ENCODE results near the gene CYTH2. TPM values are rescaled to one million over a fixed set of nuclear protein-coding genes. Genes with fewer than 3 reads are reported as not detected.

Gene CYTH2
- total and polyA plus RNA-seq, 2 experiments from 2014 or later, result 41.1 to 60.4 TPM

DNA sequence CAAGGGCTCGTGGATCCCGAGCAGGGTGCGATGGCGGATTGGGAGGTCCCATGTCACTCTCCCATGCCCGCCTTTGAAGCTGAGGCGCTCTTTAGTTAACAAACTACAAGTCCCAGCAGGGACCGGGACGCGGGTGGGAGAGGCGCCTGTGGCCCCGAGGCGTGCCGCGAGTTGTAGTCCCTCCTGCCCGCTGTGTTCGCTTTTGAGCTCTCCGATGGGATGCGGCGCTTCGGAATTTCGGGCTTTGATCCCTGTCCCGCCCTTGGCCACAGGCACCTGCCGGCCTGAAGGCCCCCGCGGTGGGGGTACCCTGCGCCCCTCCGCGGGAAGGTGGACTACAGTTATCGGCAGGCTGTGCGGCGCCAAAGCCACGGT lies 11.0 kb downstream of the CYTH2 start:
- DNase-seq (ENCODE audit: low spot score), result peak; percentile 91
- H3K27me3 ChIP-seq (ENCODE audit: insufficient read depth), result no peaks in the 10 kb centered on the region
- Mint-ChIP-seq H3K4me1 (peaks cover 24% of the 10 kb centered on the region), H3K9me3 (peaks cover 2% of the 10 kb centered on the region; the same call in 1 of the 3 replicates), H3K27me3 (ENCODE audit: insufficient read depth, low read depth, poor library complexity) (peaks cover 37% of the 10 kb centered on the region), H3K27ac (no peak overlapping the region), H3K4me3 (peak overlapping the region; percentile 83), H3K36me3 (ENCODE audit: low read depth) (peaks cover 35% of the 10 kb centered on the region)
- no peaks in the 10 kb centered on the region for H3K79me2 ChIP-seq (replicated peaks; ENCODE audit: insufficient read depth)
- H4K20me1 ChIP-seq (replicated peaks; ENCODE audit: insufficient read depth), result peaks cover 4% of the 10 kb centered on the region; the same call in 1 of the 2 replicates
- TF ChIP-seq, protein P1, sequence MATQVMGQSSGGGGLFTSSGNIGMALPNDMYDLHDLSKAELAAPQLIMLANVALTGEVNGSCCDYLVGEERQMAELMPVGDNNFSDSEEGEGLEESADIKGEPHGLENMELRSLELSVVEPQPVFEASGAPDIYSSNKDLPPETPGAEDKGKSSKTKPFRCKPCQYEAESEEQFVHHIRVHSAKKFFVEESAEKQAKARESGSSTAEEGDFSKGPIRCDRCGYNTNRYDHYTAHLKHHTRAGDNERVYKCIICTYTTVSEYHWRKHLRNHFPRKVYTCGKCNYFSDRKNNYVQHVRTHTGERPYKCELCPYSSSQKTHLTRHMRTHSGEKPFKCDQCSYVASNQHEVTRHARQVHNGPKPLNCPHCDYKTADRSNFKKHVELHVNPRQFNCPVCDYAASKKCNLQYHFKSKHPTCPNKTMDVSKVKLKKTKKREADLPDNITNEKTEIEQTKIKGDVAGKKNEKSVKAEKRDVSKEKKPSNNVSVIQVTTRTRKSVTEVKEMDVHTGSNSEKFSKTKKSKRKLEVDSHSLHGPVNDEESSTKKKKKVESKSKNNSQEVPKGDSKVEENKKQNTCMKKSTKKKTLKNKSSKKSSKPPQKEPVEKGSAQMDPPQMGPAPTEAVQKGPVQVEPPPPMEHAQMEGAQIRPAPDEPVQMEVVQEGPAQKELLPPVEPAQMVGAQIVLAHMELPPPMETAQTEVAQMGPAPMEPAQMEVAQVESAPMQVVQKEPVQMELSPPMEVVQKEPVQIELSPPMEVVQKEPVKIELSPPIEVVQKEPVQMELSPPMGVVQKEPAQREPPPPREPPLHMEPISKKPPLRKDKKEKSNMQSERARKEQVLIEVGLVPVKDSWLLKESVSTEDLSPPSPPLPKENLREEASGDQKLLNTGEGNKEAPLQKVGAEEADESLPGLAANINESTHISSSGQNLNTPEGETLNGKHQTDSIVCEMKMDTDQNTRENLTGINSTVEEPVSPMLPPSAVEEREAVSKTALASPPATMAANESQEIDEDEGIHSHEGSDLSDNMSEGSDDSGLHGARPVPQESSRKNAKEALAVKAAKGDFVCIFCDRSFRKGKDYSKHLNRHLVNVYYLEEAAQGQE (IDR thresholded peaks at IDR 0.05; ENCODE audit: unreplicated experiment), result no peak
- TF ChIP-seq POLR2AphosphoS5 (IDR thresholded peaks at IDR 0.05; ENCODE audit: low read depth), result peak; percentile 69
- TF ChIP-seq, protein P2, sequence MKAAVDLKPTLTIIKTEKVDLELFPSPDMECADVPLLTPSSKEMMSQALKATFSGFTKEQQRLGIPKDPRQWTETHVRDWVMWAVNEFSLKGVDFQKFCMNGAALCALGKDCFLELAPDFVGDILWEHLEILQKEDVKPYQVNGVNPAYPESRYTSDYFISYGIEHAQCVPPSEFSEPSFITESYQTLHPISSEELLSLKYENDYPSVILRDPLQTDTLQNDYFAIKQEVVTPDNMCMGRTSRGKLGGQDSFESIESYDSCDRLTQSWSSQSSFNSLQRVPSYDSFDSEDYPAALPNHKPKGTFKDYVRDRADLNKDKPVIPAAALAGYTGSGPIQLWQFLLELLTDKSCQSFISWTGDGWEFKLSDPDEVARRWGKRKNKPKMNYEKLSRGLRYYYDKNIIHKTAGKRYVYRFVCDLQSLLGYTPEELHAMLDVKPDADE (IDR thresholded peaks at IDR 0.05), result peak; percentile 94
- H3K36me3 ChIP-seq (ENCODE audit: insufficient read depth), result peaks cover 13% of the 10 kb centered on the region
- peak overlapping the region; percentile 90 for H3K4me3 ChIP-seq
- H3K27ac ChIP-seq (ENCODE audit: low read depth), result peak overlapping the region; percentile 69; the same call in 1 of the 2 replicates
- peak; percentile 65 for ATAC-seq
- H3K9me2 ChIP-seq (ENCODE audit: insufficient read depth), result no peaks in the 10 kb centered on the region
- H3K4me1 ChIP-seq (ENCODE audit: insufficient read depth), result peaks cover 12% of the 10 kb centered on the region; the same call in 1 of the 2 replicates
- H3K4me2 ChIP-seq, result peak overlapping the region; percentile 84
- H3F3A ChIP-seq (replicated peaks; ENCODE audit: low read depth), result peaks cover 30% of the 10 kb centered on the region
- no peak overlapping the region for H2AFZ ChIP-seq

DNA sequence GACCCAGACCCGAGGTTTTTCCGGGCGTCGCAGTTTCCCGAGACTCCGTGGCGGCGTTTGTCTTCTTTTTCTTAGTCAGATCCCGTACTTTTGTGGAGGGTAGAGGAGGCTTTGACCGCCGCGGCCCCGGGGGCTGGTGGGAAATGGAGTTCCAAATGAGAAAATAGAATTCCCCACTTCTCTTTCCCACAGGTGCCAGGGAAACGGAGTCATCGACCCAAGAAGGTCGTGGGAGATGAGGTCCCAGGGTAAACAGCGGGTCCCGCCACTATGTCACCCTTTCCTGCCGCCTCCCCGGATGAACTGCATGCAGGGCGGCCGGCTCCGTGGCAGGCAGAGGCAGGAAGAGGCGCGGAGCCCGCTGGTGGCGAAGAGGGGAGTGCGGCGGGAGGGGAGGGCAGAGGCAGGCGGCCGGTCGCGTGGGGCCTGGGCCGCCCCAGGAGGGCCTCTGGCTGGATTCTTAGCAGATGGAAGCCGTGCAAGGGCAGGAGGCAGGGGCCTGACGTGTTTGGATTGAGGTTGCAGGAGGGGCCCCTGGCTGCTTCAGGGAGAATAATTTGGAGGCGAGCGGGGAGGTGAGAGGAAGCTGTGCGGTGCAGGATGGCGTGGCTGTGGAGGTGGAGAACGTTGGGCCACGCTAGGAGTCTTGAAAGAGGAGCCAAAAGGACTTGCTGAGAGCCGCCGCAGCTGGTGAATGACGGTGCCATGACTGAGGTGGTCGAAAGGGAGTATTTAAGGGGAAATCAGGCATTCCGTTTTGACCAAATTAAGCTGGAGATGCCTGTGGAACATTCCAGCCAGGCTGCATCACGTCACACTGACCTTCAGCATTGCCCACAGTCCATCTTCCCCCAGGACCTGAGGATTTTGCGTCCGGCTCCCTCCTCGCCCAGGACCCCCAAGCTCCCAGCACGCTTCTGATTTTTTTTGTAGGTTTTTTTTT lies 11.7 kb downstream of the CYTH2 start:
- Histone ChIP-seq H4K20me1 (replicated peaks; ENCODE audit: insufficient read depth) (peaks cover 2% of the 10 kb centered on the region; the same call in 1 of the 2 replicates), H3K27ac (ENCODE audit: low read depth) (peak overlapping the region; percentile 68; the same call in 1 of the 2 replicates), H3K27me3 (ENCODE audit: insufficient read depth) (no peaks in the 10 kb centered on the region), H3K4me1 (ENCODE audit: insufficient read depth) (peaks cover 12% of the 10 kb centered on the region; the same call in 1 of the 2 replicates), H3K4me3 (peak overlapping the region; percentile 90), H2AFZ (peak overlapping the region; percentile 81; the same call in 1 of the 2 replicates), H3K79me2 (replicated peaks; ENCODE audit: insufficient read depth) (no peaks in the 10 kb centered on the region), H3F3A (replicated peaks; ENCODE audit: low read depth) (peaks cover 27% of the 10 kb centered on the region), H3K9me2 (ENCODE audit: insufficient read depth) (no peaks in the 10 kb centered on the region), H3K4me2 (peak overlapping the region; percentile 84), H3K36me3 (ENCODE audit: insufficient read depth) (peaks cover 6% of the 10 kb centered on the region)
- Mint-ChIP-seq H3K27ac (peak overlapping the region; percentile 91), H3K27me3 (ENCODE audit: insufficient read depth, low read depth, poor library complexity) (peaks cover 38% of the 10 kb centered on the region), H3K4me1 (peaks cover 24% of the 10 kb centered on the region), H3K4me3 (peak overlapping the region; percentile 83), H3K36me3 (ENCODE audit: low read depth) (peaks cover 29% of the 10 kb centered on the region), H3K9me3 (peaks cover 2% of the 10 kb centered on the region; the same call in 1 of the 3 replicates)
- ATAC-seq (peak; percentile 37), DNase-seq (ENCODE audit: low spot score) (peak; percentile 71)
- TF ChIP-seq, protein P3, sequence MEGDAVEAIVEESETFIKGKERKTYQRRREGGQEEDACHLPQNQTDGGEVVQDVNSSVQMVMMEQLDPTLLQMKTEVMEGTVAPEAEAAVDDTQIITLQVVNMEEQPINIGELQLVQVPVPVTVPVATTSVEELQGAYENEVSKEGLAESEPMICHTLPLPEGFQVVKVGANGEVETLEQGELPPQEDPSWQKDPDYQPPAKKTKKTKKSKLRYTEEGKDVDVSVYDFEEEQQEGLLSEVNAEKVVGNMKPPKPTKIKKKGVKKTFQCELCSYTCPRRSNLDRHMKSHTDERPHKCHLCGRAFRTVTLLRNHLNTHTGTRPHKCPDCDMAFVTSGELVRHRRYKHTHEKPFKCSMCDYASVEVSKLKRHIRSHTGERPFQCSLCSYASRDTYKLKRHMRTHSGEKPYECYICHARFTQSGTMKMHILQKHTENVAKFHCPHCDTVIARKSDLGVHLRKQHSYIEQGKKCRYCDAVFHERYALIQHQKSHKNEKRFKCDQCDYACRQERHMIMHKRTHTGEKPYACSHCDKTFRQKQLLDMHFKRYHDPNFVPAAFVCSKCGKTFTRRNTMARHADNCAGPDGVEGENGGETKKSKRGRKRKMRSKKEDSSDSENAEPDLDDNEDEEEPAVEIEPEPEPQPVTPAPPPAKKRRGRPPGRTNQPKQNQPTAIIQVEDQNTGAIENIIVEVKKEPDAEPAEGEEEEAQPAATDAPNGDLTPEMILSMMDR (conservative IDR thresholded peaks at IDR 0.05; ENCODE audit: low read depth in 2 of 2), result no peak
- TF ChIP-seq, protein P4, sequence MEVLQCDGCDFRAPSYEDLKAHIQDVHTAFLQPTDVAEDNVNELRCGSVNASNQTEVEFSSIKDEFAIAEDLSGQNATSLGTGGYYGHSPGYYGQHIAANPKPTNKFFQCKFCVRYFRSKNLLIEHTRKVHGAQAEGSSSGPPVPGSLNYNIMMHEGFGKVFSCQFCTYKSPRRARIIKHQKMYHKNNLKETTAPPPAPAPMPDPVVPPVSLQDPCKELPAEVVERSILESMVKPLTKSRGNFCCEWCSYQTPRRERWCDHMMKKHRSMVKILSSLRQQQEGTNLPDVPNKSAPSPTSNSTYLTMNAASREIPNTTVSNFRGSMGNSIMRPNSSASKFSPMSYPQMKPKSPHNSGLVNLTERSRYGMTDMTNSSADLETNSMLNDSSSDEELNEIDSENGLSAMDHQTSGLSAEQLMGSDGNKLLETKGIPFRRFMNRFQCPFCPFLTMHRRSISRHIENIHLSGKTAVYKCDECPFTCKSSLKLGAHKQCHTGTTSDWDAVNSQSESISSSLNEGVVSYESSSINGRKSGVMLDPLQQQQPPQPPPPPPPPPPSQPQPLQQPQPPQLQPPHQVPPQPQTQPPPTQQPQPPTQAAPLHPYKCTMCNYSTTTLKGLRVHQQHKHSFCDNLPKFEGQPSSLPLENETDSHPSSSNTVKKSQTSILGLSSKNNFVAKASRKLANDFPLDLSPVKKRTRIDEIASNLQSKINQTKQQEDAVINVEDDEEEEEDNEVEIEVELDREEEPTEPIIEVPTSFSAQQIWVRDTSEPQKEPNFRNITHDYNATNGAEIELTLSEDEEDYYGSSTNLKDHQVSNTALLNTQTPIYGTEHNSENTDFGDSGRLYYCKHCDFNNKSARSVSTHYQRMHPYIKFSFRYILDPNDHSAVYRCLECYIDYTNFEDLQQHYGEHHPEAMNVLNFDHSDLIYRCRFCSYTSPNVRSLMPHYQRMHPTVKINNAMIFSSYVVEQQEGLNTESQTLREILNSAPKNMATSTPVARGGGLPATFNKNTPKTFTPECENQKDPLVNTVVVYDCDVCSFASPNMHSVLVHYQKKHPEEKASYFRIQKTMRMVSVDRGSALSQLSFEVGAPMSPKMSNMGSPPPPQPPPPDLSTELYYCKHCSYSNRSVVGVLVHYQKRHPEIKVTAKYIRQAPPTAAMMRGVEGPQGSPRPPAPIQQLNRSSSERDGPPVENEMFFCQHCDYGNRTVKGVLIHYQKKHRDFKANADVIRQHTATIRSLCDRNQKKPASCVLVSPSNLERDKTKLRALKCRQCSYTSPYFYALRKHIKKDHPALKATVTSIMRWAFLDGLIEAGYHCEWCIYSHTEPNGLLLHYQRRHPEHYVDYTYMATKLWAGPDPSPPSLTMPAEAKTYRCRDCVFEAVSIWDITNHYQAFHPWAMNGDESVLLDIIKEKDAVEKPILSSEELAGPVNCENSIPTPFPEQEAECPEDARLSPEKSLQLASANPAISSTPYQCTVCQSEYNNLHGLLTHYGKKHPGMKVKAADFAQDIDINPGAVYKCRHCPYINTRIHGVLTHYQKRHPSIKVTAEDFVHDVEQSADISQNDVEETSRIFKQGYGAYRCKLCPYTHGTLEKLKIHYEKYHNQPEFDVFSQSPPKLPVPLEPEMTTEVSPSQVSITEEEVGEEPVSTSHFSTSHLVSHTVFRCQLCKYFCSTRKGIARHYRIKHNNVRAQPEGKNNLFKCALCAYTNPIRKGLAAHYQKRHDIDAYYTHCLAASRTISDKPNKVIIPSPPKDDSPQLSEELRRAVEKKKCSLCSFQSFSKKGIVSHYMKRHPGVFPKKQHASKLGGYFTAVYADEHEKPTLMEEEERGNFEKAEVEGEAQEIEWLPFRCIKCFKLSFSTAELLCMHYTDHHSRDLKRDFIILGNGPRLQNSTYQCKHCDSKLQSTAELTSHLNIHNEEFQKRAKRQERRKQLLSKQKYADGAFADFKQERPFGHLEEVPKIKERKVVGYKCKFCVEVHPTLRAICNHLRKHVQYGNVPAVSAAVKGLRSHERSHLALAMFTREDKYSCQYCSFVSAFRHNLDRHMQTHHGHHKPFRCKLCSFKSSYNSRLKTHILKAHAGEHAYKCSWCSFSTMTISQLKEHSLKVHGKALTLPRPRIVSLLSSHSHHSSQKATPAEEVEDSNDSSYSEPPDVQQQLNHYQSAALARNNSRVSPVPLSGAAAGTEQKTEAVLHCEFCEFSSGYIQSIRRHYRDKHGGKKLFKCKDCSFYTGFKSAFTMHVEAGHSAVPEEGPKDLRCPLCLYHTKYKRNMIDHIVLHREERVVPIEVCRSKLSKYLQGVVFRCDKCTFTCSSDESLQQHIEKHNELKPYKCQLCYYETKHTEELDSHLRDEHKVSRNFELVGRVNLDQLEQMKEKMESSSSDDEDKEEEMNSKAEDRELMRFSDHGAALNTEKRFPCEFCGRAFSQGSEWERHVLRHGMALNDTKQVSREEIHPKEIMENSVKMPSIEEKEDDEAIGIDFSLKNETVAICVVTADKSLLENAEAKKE (CRISPR knock-in tag; IDR thresholded peaks at IDR 0.05), result no peak
- no peak for TF ChIP-seq STAT1 (IDR thresholded peaks at IDR 0.05; ENCODE audit: unreplicated experiment)

Data from GM23338 (cell line).